Measurements from ENCODE around the gene RPSA. TPM values are rescaled to one million over a fixed set of nuclear protein-coding genes. Genes with fewer than 3 reads are reported as not detected.

RPSA gene
- total RNA-seq, 1 experiment from 2014 or later = 2,455 TPM

DNA sequence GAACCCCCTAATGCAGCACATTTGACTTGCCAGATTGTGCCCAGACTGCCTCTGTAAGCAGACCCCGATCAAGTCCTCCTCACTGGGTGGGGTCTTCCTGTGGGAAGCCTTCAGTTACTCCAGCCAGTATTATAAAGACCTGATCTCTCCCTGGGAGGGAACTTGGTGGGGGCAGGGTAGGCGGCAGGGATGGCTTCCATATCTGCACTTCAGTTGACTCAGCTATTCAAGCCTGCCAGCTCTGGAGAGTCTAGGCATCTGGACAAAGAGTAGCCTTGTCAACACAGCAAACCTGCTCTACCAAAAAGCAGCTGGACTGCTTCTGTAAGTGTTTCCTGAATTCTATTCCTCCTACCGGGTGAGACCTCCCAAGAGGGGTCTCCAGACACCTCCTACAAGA lies 44.3 kb upstream of the RPSA start:
- Mint-ChIP-seq H3K4me1 (no peaks in the 10 kb centered on the region), H3K27me3 (ENCODE audit: low read depth) (peaks cover 5% of the 10 kb centered on the region; the same call in 1 of the 2 replicates), H3K4me3 (no peak overlapping the region), H3K9me3 (peaks cover 6% of the 10 kb centered on the region), H3K36me3 (no peaks in the 10 kb centered on the region), H3K27ac (no peak overlapping the region)
- TF ChIP-seq TP53 (CRISPR knock-in tag; IDR thresholded peaks at IDR 0.05) (no peak), SOX15 (CRISPR knock-in tag; IDR thresholded peaks at IDR 0.05) (no peak), ESRRA (CRISPR knock-in tag; IDR thresholded peaks at IDR 0.05; ENCODE audit: borderline replicate concordance) (no peak), MLX (CRISPR knock-in tag; IDR thresholded peaks at IDR 0.05) (no peak), ZNF263 (CRISPR knock-in tag; IDR thresholded peaks at IDR 0.05; ENCODE audit: low read depth) (no peak), KAT7 (CRISPR knock-in tag; IDR thresholded peaks at IDR 0.05; ENCODE audit: borderline replicate concordance) (no peak)
- TF ChIP-seq, protein P1, sequence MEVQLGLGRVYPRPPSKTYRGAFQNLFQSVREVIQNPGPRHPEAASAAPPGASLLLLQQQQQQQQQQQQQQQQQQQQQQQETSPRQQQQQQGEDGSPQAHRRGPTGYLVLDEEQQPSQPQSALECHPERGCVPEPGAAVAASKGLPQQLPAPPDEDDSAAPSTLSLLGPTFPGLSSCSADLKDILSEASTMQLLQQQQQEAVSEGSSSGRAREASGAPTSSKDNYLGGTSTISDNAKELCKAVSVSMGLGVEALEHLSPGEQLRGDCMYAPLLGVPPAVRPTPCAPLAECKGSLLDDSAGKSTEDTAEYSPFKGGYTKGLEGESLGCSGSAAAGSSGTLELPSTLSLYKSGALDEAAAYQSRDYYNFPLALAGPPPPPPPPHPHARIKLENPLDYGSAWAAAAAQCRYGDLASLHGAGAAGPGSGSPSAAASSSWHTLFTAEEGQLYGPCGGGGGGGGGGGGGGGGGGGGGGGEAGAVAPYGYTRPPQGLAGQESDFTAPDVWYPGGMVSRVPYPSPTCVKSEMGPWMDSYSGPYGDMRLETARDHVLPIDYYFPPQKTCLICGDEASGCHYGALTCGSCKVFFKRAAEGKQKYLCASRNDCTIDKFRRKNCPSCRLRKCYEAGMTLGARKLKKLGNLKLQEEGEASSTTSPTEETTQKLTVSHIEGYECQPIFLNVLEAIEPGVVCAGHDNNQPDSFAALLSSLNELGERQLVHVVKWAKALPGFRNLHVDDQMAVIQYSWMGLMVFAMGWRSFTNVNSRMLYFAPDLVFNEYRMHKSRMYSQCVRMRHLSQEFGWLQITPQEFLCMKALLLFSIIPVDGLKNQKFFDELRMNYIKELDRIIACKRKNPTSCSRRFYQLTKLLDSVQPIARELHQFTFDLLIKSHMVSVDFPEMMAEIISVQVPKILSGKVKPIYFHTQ (CRISPR knock-in tag; IDR thresholded peaks at IDR 0.05) = no peak
- ATAC-seq = no peak
- no peak for DNase-seq (ENCODE audit: low spot score)
- POLR2A ChIA-PET = no interaction called here
- CTCF ChIA-PET = no interaction called here

GRCh38 chr3:39362812-39363211 lies 43.7 kb upstream of the RPSA start:
- H3K4me1 Mint-ChIP-seq = no peaks in the 10 kb centered on the region
- no peak overlapping the region for H3K4me3 Mint-ChIP-seq
- ATAC-seq (no peak), DNase-seq (ENCODE audit: low spot score) (no peak)
- ChIA-PET POLR2A (no interaction called here), CTCF (no interaction called here)
- no peak overlapping the region for H3K27ac Mint-ChIP-seq
- peaks cover 6% of the 10 kb centered on the region for H3K9me3 Mint-ChIP-seq
- peaks cover 5% of the 10 kb centered on the region; the same call in 1 of the 2 replicates for H3K27me3 Mint-ChIP-seq (ENCODE audit: low read depth)
- no peaks in the 10 kb centered on the region for H3K36me3 Mint-ChIP-seq
- no peak for TF ChIP-seq ERG (CRISPR knock-in tag; IDR thresholded peaks at IDR 0.05)
- TF ChIP-seq, protein P2, sequence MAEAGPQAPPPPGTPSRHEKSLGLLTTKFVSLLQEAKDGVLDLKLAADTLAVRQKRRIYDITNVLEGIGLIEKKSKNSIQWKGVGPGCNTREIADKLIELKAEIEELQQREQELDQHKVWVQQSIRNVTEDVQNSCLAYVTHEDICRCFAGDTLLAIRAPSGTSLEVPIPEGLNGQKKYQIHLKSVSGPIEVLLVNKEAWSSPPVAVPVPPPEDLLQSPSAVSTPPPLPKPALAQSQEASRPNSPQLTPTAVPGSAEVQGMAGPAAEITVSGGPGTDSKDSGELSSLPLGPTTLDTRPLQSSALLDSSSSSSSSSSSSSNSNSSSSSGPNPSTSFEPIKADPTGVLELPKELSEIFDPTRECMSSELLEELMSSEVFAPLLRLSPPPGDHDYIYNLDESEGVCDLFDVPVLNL (CRISPR knock-in tag; IDR thresholded peaks at IDR 0.05; ENCODE audit: borderline replicate concordance, low read depth) = no peak
- no peak for TF ChIP-seq HMGA2 (CRISPR knock-in tag; IDR thresholded peaks at IDR 0.05)
- no peak for TF ChIP-seq CREM (CRISPR knock-in tag; IDR thresholded peaks at IDR 0.05)
- TF ChIP-seq, protein P3, sequence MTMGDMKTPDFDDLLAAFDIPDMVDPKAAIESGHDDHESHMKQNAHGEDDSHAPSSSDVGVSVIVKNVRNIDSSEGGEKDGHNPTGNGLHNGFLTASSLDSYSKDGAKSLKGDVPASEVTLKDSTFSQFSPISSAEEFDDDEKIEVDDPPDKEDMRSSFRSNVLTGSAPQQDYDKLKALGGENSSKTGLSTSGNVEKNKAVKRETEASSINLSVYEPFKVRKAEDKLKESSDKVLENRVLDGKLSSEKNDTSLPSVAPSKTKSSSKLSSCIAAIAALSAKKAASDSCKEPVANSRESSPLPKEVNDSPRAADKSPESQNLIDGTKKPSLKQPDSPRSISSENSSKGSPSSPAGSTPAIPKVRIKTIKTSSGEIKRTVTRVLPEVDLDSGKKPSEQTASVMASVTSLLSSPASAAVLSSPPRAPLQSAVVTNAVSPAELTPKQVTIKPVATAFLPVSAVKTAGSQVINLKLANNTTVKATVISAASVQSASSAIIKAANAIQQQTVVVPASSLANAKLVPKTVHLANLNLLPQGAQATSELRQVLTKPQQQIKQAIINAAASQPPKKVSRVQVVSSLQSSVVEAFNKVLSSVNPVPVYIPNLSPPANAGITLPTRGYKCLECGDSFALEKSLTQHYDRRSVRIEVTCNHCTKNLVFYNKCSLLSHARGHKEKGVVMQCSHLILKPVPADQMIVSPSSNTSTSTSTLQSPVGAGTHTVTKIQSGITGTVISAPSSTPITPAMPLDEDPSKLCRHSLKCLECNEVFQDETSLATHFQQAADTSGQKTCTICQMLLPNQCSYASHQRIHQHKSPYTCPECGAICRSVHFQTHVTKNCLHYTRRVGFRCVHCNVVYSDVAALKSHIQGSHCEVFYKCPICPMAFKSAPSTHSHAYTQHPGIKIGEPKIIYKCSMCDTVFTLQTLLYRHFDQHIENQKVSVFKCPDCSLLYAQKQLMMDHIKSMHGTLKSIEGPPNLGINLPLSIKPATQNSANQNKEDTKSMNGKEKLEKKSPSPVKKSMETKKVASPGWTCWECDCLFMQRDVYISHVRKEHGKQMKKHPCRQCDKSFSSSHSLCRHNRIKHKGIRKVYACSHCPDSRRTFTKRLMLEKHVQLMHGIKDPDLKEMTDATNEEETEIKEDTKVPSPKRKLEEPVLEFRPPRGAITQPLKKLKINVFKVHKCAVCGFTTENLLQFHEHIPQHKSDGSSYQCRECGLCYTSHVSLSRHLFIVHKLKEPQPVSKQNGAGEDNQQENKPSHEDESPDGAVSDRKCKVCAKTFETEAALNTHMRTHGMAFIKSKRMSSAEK (CRISPR knock-in tag; IDR thresholded peaks at IDR 0.05; ENCODE audit: borderline replicate concordance) = no peak
- TF ChIP-seq, protein P1 (CRISPR knock-in tag; IDR thresholded peaks at IDR 0.05) = no peak
- TF ChIP-seq, protein P4, sequence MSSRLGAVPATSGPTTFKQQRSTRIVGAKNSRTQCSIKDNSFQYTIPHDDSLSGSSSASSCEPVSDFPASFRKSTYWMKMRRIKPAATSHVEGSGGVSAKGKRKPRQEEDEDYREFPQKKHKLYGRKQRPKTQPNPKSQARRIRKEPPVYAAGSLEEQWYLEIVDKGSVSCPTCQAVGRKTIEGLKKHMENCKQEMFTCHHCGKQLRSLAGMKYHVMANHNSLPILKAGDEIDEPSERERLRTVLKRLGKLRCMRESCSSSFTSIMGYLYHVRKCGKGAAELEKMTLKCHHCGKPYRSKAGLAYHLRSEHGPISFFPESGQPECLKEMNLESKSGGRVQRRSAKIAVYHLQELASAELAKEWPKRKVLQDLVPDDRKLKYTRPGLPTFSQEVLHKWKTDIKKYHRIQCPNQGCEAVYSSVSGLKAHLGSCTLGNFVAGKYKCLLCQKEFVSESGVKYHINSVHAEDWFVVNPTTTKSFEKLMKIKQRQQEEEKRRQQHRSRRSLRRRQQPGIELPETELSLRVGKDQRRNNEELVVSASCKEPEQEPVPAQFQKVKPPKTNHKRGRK (CRISPR knock-in tag; IDR thresholded peaks at IDR 0.05; ENCODE audit: borderline replicate concordance) = no peak
- no peak for TF ChIP-seq JAZF1 (CRISPR knock-in tag; IDR thresholded peaks at IDR 0.05)
- TF ChIP-seq NFATC4 (CRISPR knock-in tag; IDR thresholded peaks at IDR 0.05) = no peak
- TF ChIP-seq ATF1 (CRISPR knock-in tag; IDR thresholded peaks at IDR 0.05) = no peak
- TF ChIP-seq, protein P5, sequence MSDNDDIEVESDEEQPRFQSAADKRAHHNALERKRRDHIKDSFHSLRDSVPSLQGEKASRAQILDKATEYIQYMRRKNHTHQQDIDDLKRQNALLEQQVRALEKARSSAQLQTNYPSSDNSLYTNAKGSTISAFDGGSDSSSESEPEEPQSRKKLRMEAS (CRISPR knock-in tag; IDR thresholded peaks at IDR 0.05) = no peak
- TF ChIP-seq NFE2L1 (CRISPR knock-in tag; IDR thresholded peaks at IDR 0.05) = no peak

Measured in WTC11 (cell line).